ENCODE data around the gene KRT84.

Gene KRT84

GRCh38 chr12:52385226-52385702 lies at the start of gene KRT84:
TSS of gene KRT84 (minus strand) at chr12:52385652. CDS start at chr12:52385585, 67 bp downstream.
- no peak for DNase-seq (ENCODE audit: low spot score)

GRCh38 chr12:52434760-52435530 lies 49.5 kb upstream of the KRT84 start:
- DNase-seq (ENCODE audit: low spot score), result no peak

- no peak for DNase-seq (ENCODE audit: low spot score)
Measured at GRCh38 chr12:52434081-52434733, 48.8 kb upstream of the KRT84 start, which contains the start of gene KRT75. TSS of gene KRT75 (minus strand) at chr12:52434371. CDS start at chr12:52434304, 67 bp downstream.

- DNase-seq (ENCODE audit: low spot score), result no peak
Measured at GRCh38 chr12:52433501-52434080, 48.1 kb upstream of the KRT84 start.

GRCh38 chr12:52432559-52433207 lies 47.2 kb upstream of the KRT84 start:
- no peak for DNase-seq (ENCODE audit: low spot score)

GRCh38 chr12:52428121-52428520 lies 42.7 kb upstream of the KRT84 start:
- no peak for DNase-seq (ENCODE audit: low spot score)

- no peak for DNase-seq (ENCODE audit: low spot score)
Measured at GRCh38 chr12:52427083-52427482, 41.6 kb upstream of the KRT84 start.

GRCh38 chr12:52426034-52426433 lies 40.6 kb upstream of the KRT84 start:
- DNase-seq (ENCODE audit: low spot score), result no peak

GRCh38 chr12:52425466-52425865 lies 40.0 kb upstream of the KRT84 start:
- DNase-seq (ENCODE audit: low spot score), result no peak

GRCh38 chr12:52423661-52424500 lies 38.4 kb upstream of the KRT84 start:
- DNase-seq (ENCODE audit: low spot score), result no peak

GRCh38 chr12:52423035-52423434 lies 37.6 kb upstream of the KRT84 start:
- DNase-seq (ENCODE audit: low spot score), result no peak

GRCh38 chr12:52419656-52420055 lies 34.2 kb upstream of the KRT84 start:
- no peak for DNase-seq (ENCODE audit: low spot score)

- DNase-seq (ENCODE audit: low spot score), result no peak
Measured at GRCh38 chr12:52418576-52419110, 33.2 kb upstream of the KRT84 start.

- no peak for DNase-seq (ENCODE audit: low spot score)
Measured at GRCh38 chr12:52417740-52418139, 32.3 kb upstream of the KRT84 start.

- no peak for DNase-seq (ENCODE audit: low spot score)
Measured at GRCh38 chr12:52416795-52417194, 31.3 kb upstream of the KRT84 start.

- no peak for DNase-seq (ENCODE audit: low spot score)
Measured at GRCh38 chr12:52415870-52416750, 30.7 kb upstream of the KRT84 start.

- DNase-seq (ENCODE audit: low spot score), result no peak
Measured at GRCh38 chr12:52414936-52415335, 29.5 kb upstream of the KRT84 start.

- DNase-seq (ENCODE audit: low spot score), result no peak
Measured at GRCh38 chr12:52413782-52414345, 28.4 kb upstream of the KRT84 start.

- DNase-seq (ENCODE audit: low spot score), result no peak
Measured at GRCh38 chr12:52413202-52413601, 27.8 kb upstream of the KRT84 start.

GRCh38 chr12:52411815-52412214 lies 26.4 kb upstream of the KRT84 start:
- DNase-seq (ENCODE audit: low spot score), result no peak
